ENCODE measurements around the gene MICA.
A peak's percentile ranks its signal among the peaks of the same experiment; 100 is the strongest.
"Not testable (repeated sequence)": the region's sequence is repeated elsewhere in the genome, so short reads cannot be mapped to it uniquely, and the experiment has no call there.

MICA gene

GRCh38 chr6:31381666-31382065, 21.7 kb upstream of the MICA start:
- no peak for DNase-seq (ENCODE audit: low read depth in 2 of 2)

- DNase-seq (ENCODE audit: low read depth in 2 of 2) = no peak
Observed at GRCh38 chr6:31383149-31383548, 20.2 kb upstream of the MICA start.

DNA sequence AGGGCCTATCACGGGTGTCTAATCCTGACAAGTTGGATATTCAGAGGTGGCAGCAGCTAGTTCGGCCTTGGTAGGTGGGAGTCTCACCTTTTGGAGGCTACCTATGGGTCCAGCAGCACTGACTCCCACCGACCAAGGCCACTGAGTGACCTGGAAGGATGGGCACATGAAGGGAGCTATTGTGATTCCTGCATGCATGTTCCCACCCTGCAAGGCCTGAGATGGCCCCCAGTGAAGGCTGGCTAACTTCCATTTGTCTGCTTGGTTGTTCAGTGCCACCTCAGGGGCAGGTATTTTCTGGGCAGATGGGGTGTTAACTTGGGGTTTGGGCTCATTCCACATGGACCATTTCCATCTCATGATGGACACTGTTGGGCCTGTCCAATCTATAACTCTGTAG, 18.4 kb upstream of the MICA start:
- no peak for DNase-seq (ENCODE audit: low read depth in 2 of 2)

- DNase-seq (ENCODE audit: low read depth in 2 of 2) = no peak
Observed at GRCh38 chr6:31386099-31386498, 17.3 kb upstream of the MICA start.

DNA sequence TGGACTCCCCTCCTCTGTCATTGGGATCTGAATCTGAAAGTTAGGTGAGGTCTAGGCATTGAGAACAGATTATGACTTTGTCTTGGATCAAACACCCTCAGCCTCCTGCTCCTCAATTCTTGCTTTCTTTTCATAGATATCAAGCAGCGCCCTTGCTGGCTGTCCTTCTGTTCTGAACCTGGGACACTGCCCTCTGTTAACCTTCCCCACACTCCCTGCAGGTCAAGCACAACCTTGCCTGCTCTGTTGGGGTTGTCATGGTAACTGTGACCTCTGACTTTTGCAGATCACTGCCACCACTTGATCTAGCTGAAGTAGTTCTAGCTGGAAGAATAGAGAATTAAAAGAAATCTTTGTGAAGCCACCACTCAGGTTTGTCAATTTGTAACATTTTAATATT, 16.4 kb upstream of the MICA start:
- no peak for DNase-seq (ENCODE audit: low read depth in 2 of 2)

DNA sequence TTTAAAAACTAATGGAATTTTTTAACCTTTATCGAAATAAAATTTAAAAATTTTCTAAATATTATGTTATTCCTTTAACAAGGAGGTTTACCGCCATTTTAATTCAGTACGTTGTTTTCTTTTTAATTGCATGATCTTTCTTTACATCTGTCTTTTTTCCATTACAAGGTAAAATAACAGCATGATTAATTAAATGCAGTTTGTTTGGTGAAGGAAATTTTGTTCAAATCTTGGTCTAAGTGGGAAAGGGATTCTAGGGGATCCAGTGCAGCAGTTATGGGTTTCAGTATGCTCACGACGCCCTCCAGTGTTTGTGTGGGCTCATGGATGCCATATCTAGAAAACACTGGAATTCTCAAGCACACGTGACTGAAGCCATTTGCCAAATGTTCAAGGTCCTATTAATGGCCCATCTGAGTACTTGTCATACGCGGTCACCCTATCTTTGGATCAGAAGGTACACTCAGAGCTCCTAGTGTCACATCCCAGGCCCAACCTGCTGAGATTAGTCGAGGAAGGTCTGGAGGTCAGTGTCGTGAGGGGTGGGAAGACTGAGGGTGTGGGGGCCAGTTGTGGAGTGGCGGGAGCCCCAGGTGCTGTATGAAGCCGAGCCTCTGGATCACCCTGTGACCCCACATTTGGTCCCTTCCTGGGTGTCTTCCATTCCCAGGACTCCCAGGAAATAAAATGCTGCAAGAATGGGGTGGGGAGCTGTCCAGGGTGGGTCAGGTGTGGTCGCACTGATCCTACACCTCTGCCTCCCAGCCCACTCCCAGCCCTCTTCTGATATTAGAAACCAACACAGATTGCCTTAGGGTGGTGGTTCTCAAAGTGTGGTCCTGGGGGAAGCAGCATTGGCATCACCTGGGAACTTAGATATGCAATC, 14.2 kb upstream of the MICA start:
- DNase-seq (ENCODE audit: low read depth in 2 of 2) = not testable (repeated sequence)

GRCh38 chr6:31389802-31390132, 13.6 kb upstream of the MICA start:
- DNase-seq (ENCODE audit: low read depth in 2 of 2) = not testable (repeated sequence)

- no peak for DNase-seq (ENCODE audit: low read depth in 2 of 2)
Observed at GRCh38 chr6:31393932-31394331, 9.5 kb upstream of the MICA start.

GRCh38 chr6:31394381-31394780, 9.0 kb upstream of the MICA start:
- DNase-seq (ENCODE audit: low read depth in 2 of 2) = no peak

GRCh38 chr6:31395832-31396231, 7.6 kb upstream of the MICA start:
- no peak for DNase-seq (ENCODE audit: low read depth in 2 of 2)

- DNase-seq (ENCODE audit: low read depth in 2 of 2) = peak; percentile 67 to 76
Observed at GRCh38 chr6:31396422-31397152, 6.8 kb upstream of the MICA start.

GRCh38 chr6:31397153-31397499, 6.3 kb upstream of the MICA start:
- not testable (repeated sequence) for DNase-seq (ENCODE audit: low read depth in 2 of 2)

DNA sequence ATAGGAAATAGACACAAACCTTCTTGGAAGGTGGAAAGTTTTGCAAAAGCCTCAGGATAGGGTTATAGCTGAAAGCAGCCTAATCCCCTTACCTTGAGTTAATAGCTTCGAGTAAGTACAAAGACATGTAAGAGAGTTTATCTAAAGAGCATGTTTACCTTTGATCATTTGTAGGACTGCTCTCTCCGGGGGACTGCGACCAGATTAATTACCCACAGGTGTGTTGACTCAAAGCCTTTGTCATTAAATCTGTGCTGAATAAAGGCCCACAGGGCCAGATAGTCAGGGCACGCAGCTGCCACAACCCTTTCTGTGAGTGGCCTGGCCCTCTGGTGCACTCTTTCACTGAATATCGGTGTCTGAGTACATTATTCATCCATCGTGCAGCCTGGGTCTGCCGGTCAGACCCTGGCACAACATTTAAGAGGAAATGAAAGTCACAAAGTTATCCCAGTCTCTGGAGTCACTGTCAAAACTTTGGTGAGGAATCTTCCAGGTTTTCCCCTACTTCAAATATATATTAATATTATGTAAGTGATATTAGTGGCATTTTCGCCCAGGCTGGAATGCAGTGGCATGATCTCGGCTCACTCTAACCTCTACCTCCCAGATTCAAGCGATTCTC, 5.4 kb upstream of the MICA start:
- no peak for DNase-seq (ENCODE audit: low read depth in 2 of 2)

GRCh38 chr6:31399589-31400466, 3.6 kb upstream of the MICA start:
- DNase-seq (ENCODE audit: low read depth in 2 of 2) = peak in 1 of 2 donors; percentile 42

DNA sequence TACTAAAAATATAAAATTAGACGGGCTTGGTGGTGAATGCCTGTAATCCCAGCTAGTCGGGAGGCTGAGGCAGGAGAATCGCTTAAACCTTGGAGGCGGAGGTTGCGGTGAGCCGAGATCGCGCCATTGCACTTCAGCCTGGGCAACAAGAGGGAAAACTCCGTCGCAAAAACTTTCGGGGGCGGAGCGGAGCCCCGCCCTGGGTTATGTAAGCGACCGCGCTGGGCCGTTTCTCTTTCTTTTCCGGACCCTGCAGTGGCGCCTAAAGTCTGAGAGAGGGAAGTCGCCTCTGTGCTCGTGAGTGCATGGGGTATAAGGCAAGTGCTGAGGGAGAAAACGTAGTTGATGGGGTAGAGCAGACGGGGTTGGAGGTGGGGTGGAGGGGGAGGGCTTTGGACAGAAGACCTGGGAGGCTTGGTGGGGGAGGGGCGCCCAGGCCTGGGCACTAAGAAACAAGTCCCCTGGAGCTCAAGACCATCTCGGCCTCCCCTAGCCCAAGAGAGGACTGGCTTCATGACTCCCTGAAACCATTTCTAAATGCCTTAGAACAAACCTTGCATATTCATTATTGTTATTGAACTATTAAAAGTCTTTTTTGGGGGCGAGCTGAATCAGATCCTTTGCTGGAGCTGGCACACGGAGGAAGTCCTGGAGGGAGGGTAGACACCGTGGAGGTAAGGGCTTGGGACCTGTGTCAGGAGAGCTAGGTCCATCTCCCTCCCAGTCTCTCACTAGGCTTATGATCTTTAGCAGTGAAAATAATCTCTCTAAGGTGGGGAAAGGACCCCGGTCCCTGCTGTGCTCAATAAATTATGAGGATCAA, 2.7 kb upstream of the MICA start:
- peak; percentile 53 to 56 for DNase-seq (ENCODE audit: low read depth in 2 of 2)

- no peak for DNase-seq (ENCODE audit: low read depth in 2 of 2)
Observed at GRCh38 chr6:31401403-31401802, 2.0 kb upstream of the MICA start.

DNA sequence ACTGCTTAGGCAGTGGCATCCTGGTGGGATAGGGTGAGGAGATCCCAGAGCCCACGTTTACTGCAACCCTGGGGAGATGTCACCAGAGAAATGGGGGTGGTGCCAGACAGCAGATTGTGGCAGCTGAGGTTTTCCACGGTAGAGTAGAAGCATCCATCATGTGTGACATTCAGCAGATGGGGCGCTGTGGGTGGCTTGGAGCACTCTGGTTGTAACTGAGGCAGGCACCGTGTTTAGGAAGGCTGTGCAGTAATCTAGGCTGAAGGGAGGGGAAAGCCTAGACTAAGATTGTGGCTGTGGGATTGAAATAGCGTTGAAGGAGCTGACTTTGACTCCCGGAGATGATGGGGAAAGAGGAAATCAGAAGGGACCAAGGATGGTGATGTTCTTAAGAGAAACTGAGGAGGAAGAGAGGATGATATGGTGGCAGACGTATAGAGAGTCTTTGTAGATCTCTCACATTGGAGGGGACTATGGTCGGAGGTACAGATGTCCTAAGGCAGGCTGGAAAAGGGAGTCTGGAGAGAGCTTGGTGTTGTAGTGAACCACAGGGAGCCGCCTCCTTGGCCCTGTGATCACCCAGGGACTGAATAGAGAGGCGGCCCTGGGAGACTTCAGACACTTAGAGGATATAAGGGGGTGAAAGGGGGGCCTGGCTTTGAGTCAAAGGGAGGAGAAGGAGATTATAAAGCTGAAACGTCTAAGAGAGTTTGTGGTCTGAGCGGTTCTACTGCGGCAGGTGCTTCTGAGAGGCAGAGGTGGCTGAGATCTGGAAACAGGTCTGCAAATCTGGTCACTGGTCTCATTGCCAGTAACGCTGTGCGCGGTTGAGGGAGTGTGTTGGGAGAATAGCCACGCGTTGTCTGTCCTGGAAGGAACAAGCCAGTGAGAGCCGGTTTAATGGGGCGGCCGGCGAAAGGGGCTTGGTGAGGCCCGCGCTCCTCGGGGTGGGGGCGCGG, 792 bp upstream of the MICA start:
- DNase-seq (ENCODE audit: low read depth in 2 of 2) = peak in 1 of 2 donors; percentile 10

DNA sequence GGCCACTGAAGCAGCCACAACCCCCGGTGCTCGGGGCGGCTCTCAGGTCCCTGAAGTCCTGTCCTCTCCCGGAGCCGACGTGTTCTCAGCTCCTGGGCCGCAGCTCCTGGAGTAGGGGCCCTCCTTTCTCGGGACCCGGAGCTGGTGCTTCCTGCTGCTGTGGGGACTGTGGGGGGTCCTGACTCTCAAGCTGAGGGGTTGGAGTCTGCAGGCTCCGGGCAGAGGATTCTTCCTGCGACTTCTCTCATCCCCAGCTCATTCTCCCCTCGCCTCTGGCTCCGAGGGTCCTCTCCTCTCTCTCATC, 618 bp downstream of the MICA start:
- not testable (repeated sequence) for DNase-seq (ENCODE audit: low read depth in 2 of 2)

GRCh38 chr6:31405996-31406395, 2.6 kb downstream of the MICA start:
- DNase-seq (ENCODE audit: low read depth in 2 of 2) = no peak

DNA sequence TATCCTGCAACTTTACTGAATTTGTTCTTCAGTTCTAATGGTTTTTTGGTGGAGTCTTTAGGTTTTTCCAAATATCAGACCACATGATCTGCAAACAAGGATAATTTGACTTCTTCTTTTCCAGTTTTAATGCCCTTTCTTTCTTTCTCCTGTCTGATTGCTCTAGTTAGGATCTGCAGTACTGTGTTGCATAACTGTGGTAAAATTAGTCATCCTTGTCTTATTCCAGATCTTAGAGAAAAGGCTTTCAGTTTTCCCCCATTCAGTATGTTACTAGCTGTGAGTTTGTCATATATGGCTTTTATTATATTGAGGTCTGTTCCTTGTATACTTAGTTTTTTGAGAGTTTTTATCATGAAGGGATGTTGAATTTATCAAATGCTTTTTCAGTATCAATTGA, 4.3 kb downstream of the MICA start:
- DNase-seq (ENCODE audit: low read depth in 2 of 2) = no peak
